GM23338 (cell line): ENCODE measurements around the gene SLC6A3. TPM values are rescaled to one million over a fixed set of nuclear protein-coding genes. Genes with fewer than 3 reads are reported as not detected.

Experiments used
- ATAC-seq: fragments of 200-7000 bp; cut with Tn5 transposase; 3 replicates; pipeline ENCODE4 v1.9.1; 2020
- DNase-seq: peaks from one replicate; pipeline ENCODE4 v3.0.0-alpha.2; 2015; ENCODE audit warnings: low spot score
- H2AFZ ChIP-seq: fragments of 200-600 bp; sonication (generic); 2 replicates; pipeline ENCODE4 v1.8.0; 2016; ENCODE audit warnings: antibody characterized with exemption, mild to moderate bottlenecking, moderate library complexity
- H3F3A ChIP-seq: fragments of 200-600 bp; sonication (generic); replicated peaks from 2 replicates; pipeline ENCODE4 v1.8.0; 2017; ENCODE audit warnings: antibody characterized with exemption, mixed run types, low read depth
- H3K27ac ChIP-seq: fragments of 200-600 bp; sonication (generic); 2 replicates; pipeline ENCODE4 v1.6.1; 2016; ENCODE audit warnings: low read depth
- H3K27me3 ChIP-seq: fragments of 200-600 bp; sonication (generic); 2 replicates; pipeline ENCODE4 v1.8.0; 2016; ENCODE audit warnings: mild to moderate bottlenecking, mixed run types, moderate library complexity; ENCODE audit not compliant: insufficient read depth
- H3K36me3 ChIP-seq: fragments of 200-600 bp; sonication (generic); 2 replicates; pipeline ENCODE4 v1.8.0; 2016; ENCODE audit warnings: mild to moderate bottlenecking; ENCODE audit not compliant: insufficient read depth
- H3K4me1 ChIP-seq: fragments of 200-600 bp; sonication (generic); 2 replicates; pipeline ENCODE4 v1.8.0; 2016; ENCODE audit warnings: mild to moderate bottlenecking, moderate library complexity; ENCODE audit not compliant: insufficient read depth
- H3K4me2 ChIP-seq: fragments of 200-600 bp; sonication (generic); 2 replicates; pipeline ENCODE4 v1.7.1; 2017; ENCODE audit warnings: mixed run types
- H3K4me3 ChIP-seq: fragments of 200-600 bp; sonication (generic); 2 replicates; pipeline ENCODE4 v1.6.1; 2016; ENCODE audit warnings: mixed run types
- H3K79me2 ChIP-seq: fragments of 200-600 bp; sonication (generic); replicated peaks from 2 replicates; pipeline ENCODE4 v1.8.0; 2017; ENCODE audit warnings: mild to moderate bottlenecking; ENCODE audit not compliant: insufficient read depth
- H3K9me2 ChIP-seq: fragments of 200-600 bp; sonication (generic); 2 replicates; pipeline ENCODE4 v1.8.0; 2017; ENCODE audit not compliant: insufficient read depth
- H4K20me1 ChIP-seq: fragments of 200-600 bp; sonication (generic); replicated peaks from 2 replicates; pipeline ENCODE4 v1.8.0; 2017; ENCODE audit warnings: mild to moderate bottlenecking; ENCODE audit not compliant: insufficient read depth
- H3K27ac Mint-ChIP-seq: 2 replicates; pipeline ENCODE4 v1.8.0; 2020; ENCODE audit warnings: inconsistent platforms, mild to moderate bottlenecking, moderate library complexity, mixed read lengths
- H3K27me3 Mint-ChIP-seq: 3 replicates; pipeline ENCODE4 v1.8.0; 2022; ENCODE audit warnings: low read depth, mild to moderate bottlenecking, moderate library complexity, mixed read lengths, inconsistent platforms; ENCODE audit not compliant: insufficient read depth, poor library complexity
- H3K36me3 Mint-ChIP-seq: 3 replicates; pipeline ENCODE4 v1.8.0; 2021; ENCODE audit warnings: low read depth, mild to moderate bottlenecking, inconsistent platforms, moderate library complexity, mixed read lengths
- H3K4me1 Mint-ChIP-seq: 3 replicates; pipeline ENCODE4 v1.8.0; 2020; ENCODE audit warnings: mild to moderate bottlenecking, inconsistent platforms, mixed read lengths
- H3K4me3 Mint-ChIP-seq: 3 replicates; pipeline ENCODE4 v1.8.0; 2021; ENCODE audit warnings: moderate library complexity, mild to moderate bottlenecking, inconsistent platforms, mixed read lengths
- H3K9me3 Mint-ChIP-seq: 3 replicates; pipeline ENCODE4 v1.8.0; 2020; ENCODE audit warnings: moderate library complexity, mild to moderate bottlenecking, inconsistent platforms, mixed read lengths
- CREB1 ChIP-seq: fragments of 250-450 bp; sonication (Bioruptor Pico); IDR thresholded peaks from 2 replicates; pipeline ENCODE4 v1.5.0; 2020; ENCODE audit warnings: low read depth, mild to moderate bottlenecking, moderate library complexity
- CTCF ChIP-seq, 2 experiments: fragments of 200-600 bp in 1 of 2; sonication (generic) in 1 of 2; conservative IDR thresholded peaks; 2 replicates each; pipeline versions ENCODE4 v1.5.1 to v1.6.1; 2016 to 2017; ENCODE audit warnings: antibody characterized with exemption in 2 of 2, low read depth in 2 of 2, mild to moderate bottlenecking in 2 of 2, moderate library complexity in 1 of 2
- ETS1 ChIP-seq: IDR thresholded peaks from 2 replicates; pipeline ENCODE4 v1.6.1; 2016; ENCODE audit warnings: antibody characterized with exemption
- EZH2 ChIP-seq: fragments of 200-600 bp; sonication (generic); IDR thresholded peaks from one replicate; pipeline ENCODE4 v1.8.0; 2017; ENCODE audit warnings: antibody characterized with exemption, mild to moderate bottlenecking, low read depth; ENCODE audit not compliant: unreplicated experiment
- EZH2phosphoT487 ChIP-seq: fragments of 200-600 bp; sonication (generic); IDR thresholded peaks from one replicate; pipeline ENCODE4 v1.8.1; 2018; ENCODE audit warnings: antibody characterized with exemption; ENCODE audit not compliant: unreplicated experiment
- JUNB ChIP-seq: IDR thresholded peaks from one replicate; pipeline ENCODE4 v1.6.1; 2016; ENCODE audit warnings: antibody characterized with exemption; ENCODE audit not compliant: unreplicated experiment
- NANOG ChIP-seq: IDR thresholded peaks from 2 replicates; pipeline ENCODE4 v1.6.1; 2016; ENCODE audit warnings: antibody characterized with exemption, borderline replicate concordance
- REST ChIP-seq: IDR thresholded peaks from one replicate; pipeline ENCODE4 v1.6.1; 2018; ENCODE audit warnings: antibody characterized with exemption; ENCODE audit not compliant: unreplicated experiment
- STAT1 ChIP-seq: IDR thresholded peaks from one replicate; pipeline ENCODE4 v1.6.1; 2016; ENCODE audit warnings: antibody characterized with exemption; ENCODE audit not compliant: unreplicated experiment
- ZNF114 ChIP-seq: fragments of 250-450 bp; sonication (Bioruptor Pico); IDR thresholded peaks from 2 replicates; pipeline ENCODE4 v1.5.0; 2020; ENCODE audit warnings: mild to moderate bottlenecking, moderate library complexity
- ZNF331 ChIP-seq: fragments of 250-450 bp; sonication (Bioruptor Pico); IDR thresholded peaks from 2 replicates; pipeline ENCODE4 v1.5.0; 2020; ENCODE audit warnings: low read depth, mild to moderate bottlenecking, moderate library complexity
- ZNF462 ChIP-seq: fragments of 250-450 bp; sonication (Bioruptor Pico); IDR thresholded peaks from 2 replicates; pipeline ENCODE4 v1.5.0; 2020; ENCODE audit warnings: mild to moderate bottlenecking, moderate library complexity
- polyA plus RNA-seq: library from polyadenylated mRNA; unstranded; fragments of >200 nt; fragmentation: Nextera tagmentation; extraction: Ambion mirVana; gene quantifications from 2 replicates; pipeline ENCODE4 v1.2.1, GENCODE V29; 2016
- total RNA-seq: library from RNA; depleted of rRNA; stranded (reverse); fragments of >200 nt; shearing (Covaris generic); gene quantifications from 2 replicates; pipeline ENCODE4 v1.2.3, GENCODE V29; 2014

SLC6A3 gene
- total and polyA plus RNA-seq, 2 experiments from 2014 or later: 0.76 to 1.0 TPM

- Mint-ChIP-seq H3K36me3 (no peaks in the 10 kb centered on the region), H3K27me3 (peaks cover 24% of the 10 kb centered on the region), H3K4me1 (peaks cover 9% of the 10 kb centered on the region), H3K4me3 (no peak overlapping the region), H3K27ac (no peak overlapping the region), H3K9me3 (no peaks in the 10 kb centered on the region)
- Histone ChIP-seq H3K4me3 (no peak overlapping the region), H3K27me3 (peaks cover 19% of the 10 kb centered on the region; the same call in 1 of the 2 replicates), H3K36me3 (no peaks in the 10 kb centered on the region), H2AFZ (no peak overlapping the region), H3K4me1 (peaks cover 3% of the 10 kb centered on the region; the same call in 1 of the 2 replicates), H3K9me2 (no peaks in the 10 kb centered on the region), H3F3A (0 out of 2 replicates have a peak, but pooled peaks cover under 1% of the 10 kb centered on the region), H3K27ac (no peak overlapping the region), H3K4me2 (no peak overlapping the region), H4K20me1 (no peaks in the 10 kb centered on the region), H3K79me2 (no peaks in the 10 kb centered on the region)
- ATAC-seq (no peak), DNase-seq (no peak)
- TF ChIP-seq EZH2phosphoT487 (no peak), EZH2 (no peak), JUNB (no peak), STAT1 (no peak), ZNF331 (CRISPR knock-in tag) (no peak), NANOG (no peak), ETS1 (no peak), CTCF (conservative IDR thresholded peaks at IDR 0.05; ENCODE audit: low read depth in 2 of 2) (no peak), ZNF462 (CRISPR knock-in tag) (no peak), REST (no peak), ZNF114 (CRISPR knock-in tag) (no peak), CREB1 (CRISPR knock-in tag) (no peak)
Measured at GRCh38 chr5:1390333-1390732, 54.9 kb downstream of the SLC6A3 start.
